ENCODE data around the gene CETN3.

GRCh38 chr5:90367879-90368278 is 41.7 kb downstream of the CETN3 start:
- TF ChIP-seq CTCF (IDR thresholded peaks at IDR 0.05) (no peak), POLR2A (IDR thresholded peaks at IDR 0.05) (no peak)

All from uterus (tissue), 2 donors.